Measurements from ENCODE around the gene ESYT1.
A peak's percentile ranks its signal among the peaks of the same experiment; 100 is the strongest.

The ESYT1 gene

DNA sequence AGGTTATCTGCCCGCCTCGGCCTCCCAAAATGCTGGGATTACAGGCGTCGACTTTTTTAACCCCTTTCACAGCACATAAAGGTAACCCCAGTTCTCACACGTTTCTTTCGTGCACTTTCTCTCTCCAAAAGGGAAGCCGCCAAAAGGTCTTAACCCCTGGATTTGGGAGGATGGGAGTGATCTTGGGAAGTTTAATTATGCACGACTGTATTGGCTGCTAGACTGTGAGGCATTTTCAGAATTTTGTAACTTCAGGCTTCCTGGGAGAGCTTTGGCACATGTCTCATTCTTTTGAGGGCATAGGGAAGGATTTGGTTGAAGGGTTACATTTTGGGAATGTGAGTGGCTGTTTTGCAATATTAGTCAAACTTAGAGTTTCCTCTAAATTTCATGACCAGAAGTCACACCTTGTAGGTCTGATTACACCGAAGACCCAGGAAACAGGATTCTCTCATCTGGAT lies 62.7 kb downstream of the ESYT1 start:
- DNase-seq, result no peak

GRCh38 chr12:56192582-56192981 lies 64.5 kb downstream of the ESYT1 start:
- DNase-seq, result no peak

- DNase-seq, result peak; percentile 83
Observed at GRCh38 chr12:56193025-56193578, 65.0 kb downstream of the ESYT1 start.
